ENCODE data around the gene ZFAND6.

GRCh38 chr15:80012060-80012726, 47.3 kb upstream of the ZFAND6 start:
- TF ChIP-seq CTCF (IDR thresholded peaks at IDR 0.05): no peak
- no peak for TF ChIP-seq ZFX (IDR thresholded peaks at IDR 0.05; ENCODE audit: borderline replicate concordance)
